ENCODE data around the gene NCOA1. TPM values are rescaled to one million over a fixed set of nuclear protein-coding genes. Genes with fewer than 3 reads are reported as not detected.

The NCOA1 gene
- total RNA-seq: 4.3 and 5.8 TPM in 2 replicates

GRCh38 chr2:24490690-24491541, at the start of gene NCOA1:
Gene NCOA1, plus strand, starts transcription at chr2:24491254. Its CDS starts 167,424 bp downstream, at chr2:24658678.

GRCh38 chr2:24792874-24793760, 302.1 kb downstream of the NCOA1 start, which contains the start of the genes CENPO and PTRHD1:
Gene CENPO, plus strand, starts transcription at chr2:24793425. Its CDS starts 495 bp downstream, at chr2:24793920.
Gene PTRHD1, minus strand, starts transcription at chr2:24793391. Its CDS starts 14 bp downstream, at chr2:24793377.

Other genes with a start within 250 kb of the NCOA1 start
- 24.5 and 35.2 TPM in 2 replicates for gene ITSN2, start 130.7 kb upstream of the NCOA1 start, total RNA-seq

Data from tracheal epithelial cell (primary cell).